Measurements from ENCODE around the gene QDPR. TPM values are rescaled to one million over a fixed set of nuclear protein-coding genes. Genes with fewer than 3 reads are reported as not detected.

QDPR gene
- total and polyA plus RNA-seq, 10 of the 15 experiments (the other 5 are each of a cell fraction or from before 2014, with no cell fraction given) = 3.0 to 27.7 (median 11.8) TPM

DNA sequence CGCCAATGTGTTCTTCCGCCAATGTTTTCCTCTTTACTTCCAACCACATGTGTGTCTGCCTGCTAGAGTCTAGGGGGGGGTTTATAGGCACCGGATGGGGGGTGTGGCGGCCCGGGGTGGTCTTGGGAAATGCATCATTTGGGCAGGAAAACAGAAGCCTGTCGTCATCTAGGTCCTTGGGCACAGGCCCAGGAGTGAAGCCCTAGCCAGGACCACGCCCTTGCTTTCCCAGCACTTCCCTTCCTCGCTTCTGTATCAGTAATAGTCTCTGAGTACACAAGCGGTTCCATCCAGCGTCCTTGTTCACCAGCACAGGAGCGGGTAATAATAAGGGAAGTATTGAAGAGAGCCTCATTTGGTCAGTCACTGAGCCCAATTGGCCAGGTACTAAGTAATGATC lies 74.5 kb downstream of the QDPR start:
- H3K4me1 ChIP-seq (ENCODE audit: control insufficient read depth, insufficient read depth, low read length) = no peaks in the 10 kb centered on the region
- POLR2A ChIA-PET = no interaction called here
- H2AFZ ChIP-seq (ENCODE audit: control insufficient read depth, low read depth, low read length) = no peak overlapping the region
- no peak overlapping the region for H3K4me2 ChIP-seq (ENCODE audit: control insufficient read depth, insufficient read depth)
- H3K79me2 ChIP-seq (ENCODE audit: control insufficient read depth, insufficient read depth, low read length) = no peaks in the 10 kb centered on the region
- no peaks in the 10 kb centered on the region for H4K20me1 ChIP-seq (ENCODE audit: control insufficient read depth, insufficient read depth)
- in situ Hi-C loops (cut with MboI) = no loop called here
- 46% methylated on average over 11 of the region's 11 CpGs for WGBS (ENCODE audit: insufficient coverage, insufficient replicate concordance, low lambda C conversion rate, missing lambda C conversion rate)
- no peak for ATAC-seq
- RAD21 ChIA-PET (ENCODE audit: unreplicated experiment) = no interaction called here
- no peak overlapping the region for H3K4me3 ChIP-seq
- no peak overlapping the region for H3K27ac ChIP-seq (ENCODE audit: control insufficient read depth, insufficient read depth)
- TF ChIP-seq WRNIP1 (IDR thresholded peaks at IDR 0.05; ENCODE audit: borderline replicate concordance, low read depth, low read length) (no peak), EED (IDR thresholded peaks at IDR 0.05; ENCODE audit: low read depth) (no peak), IKZF1 (conservative IDR thresholded peaks at IDR 0.05) (no peak), RCOR1 (conservative IDR thresholded peaks at IDR 0.05; ENCODE audit: low read depth, low read length) (no peak), ATF7 (IDR thresholded peaks at IDR 0.05; ENCODE audit: low read depth) (no peak), HDGF (IDR thresholded peaks at IDR 0.05) (no peak), TCF12 (IDR thresholded peaks at IDR 0.05; ENCODE audit: low read depth, low read length) (no peak), GABPA (IDR thresholded peaks at IDR 0.05; ENCODE audit: low read depth) (no peak), POLR2AphosphoS5 (IDR thresholded peaks at IDR 0.05; ENCODE audit: low read length) (no peak), ZSCAN29 (IDR thresholded peaks at IDR 0.05) (no peak), NFXL1 (IDR thresholded peaks at IDR 0.05; ENCODE audit: borderline replicate concordance) (no peak), SUZ12 (IDR thresholded peaks at IDR 0.05; ENCODE audit: unreplicated experiment) (no peak), FOXM1 (IDR thresholded peaks at IDR 0.05; ENCODE audit: low read depth, low read length) (no peak)
- TF ChIP-seq, protein P1, sequence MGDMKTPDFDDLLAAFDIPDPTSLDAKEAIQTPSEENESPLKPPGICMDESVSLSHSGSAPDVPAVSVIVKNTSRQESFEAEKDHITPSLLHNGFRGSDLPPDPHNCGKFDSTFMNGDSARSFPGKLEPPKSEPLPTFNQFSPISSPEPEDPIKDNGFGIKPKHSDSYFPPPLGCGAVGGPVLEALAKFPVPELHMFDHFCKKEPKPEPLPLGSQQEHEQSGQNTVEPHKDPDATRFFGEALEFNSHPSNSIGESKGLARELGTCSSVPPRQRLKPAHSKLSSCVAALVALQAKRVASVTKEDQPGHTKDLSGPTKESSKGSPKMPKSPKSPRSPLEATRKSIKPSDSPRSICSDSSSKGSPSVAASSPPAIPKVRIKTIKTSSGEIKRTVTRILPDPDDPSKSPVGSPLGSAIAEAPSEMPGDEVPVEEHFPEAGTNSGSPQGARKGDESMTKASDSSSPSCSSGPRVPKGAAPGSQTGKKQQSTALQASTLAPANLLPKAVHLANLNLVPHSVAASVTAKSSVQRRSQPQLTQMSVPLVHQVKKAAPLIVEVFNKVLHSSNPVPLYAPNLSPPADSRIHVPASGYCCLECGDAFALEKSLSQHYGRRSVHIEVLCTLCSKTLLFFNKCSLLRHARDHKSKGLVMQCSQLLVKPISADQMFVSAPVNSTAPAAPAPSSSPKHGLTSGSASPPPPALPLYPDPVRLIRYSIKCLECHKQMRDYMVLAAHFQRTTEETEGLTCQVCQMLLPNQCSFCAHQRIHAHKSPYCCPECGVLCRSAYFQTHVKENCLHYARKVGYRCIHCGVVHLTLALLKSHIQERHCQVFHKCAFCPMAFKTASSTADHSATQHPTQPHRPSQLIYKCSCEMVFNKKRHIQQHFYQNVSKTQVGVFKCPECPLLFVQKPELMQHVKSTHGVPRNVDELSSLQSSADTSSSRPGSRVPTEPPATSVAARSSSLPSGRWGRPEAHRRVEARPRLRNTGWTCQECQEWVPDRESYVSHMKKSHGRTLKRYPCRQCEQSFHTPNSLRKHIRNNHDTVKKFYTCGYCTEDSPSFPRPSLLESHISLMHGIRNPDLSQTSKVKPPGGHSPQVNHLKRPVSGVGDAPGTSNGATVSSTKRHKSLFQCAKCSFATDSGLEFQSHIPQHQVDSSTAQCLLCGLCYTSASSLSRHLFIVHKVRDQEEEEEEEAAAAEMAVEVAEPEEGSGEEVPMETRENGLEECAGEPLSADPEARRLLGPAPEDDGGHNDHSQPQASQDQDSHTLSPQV (IDR thresholded peaks at IDR 0.05) = no peak
- TF ChIP-seq, protein P2, sequence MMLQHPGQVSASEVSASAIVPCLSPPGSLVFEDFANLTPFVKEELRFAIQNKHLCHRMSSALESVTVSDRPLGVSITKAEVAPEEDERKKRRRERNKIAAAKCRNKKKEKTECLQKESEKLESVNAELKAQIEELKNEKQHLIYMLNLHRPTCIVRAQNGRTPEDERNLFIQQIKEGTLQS (IDR thresholded peaks at IDR 0.05; ENCODE audit: borderline replicate concordance, extremely low read depth, low read depth, low read length) = no peak
- TF ChIP-seq, protein P3, sequence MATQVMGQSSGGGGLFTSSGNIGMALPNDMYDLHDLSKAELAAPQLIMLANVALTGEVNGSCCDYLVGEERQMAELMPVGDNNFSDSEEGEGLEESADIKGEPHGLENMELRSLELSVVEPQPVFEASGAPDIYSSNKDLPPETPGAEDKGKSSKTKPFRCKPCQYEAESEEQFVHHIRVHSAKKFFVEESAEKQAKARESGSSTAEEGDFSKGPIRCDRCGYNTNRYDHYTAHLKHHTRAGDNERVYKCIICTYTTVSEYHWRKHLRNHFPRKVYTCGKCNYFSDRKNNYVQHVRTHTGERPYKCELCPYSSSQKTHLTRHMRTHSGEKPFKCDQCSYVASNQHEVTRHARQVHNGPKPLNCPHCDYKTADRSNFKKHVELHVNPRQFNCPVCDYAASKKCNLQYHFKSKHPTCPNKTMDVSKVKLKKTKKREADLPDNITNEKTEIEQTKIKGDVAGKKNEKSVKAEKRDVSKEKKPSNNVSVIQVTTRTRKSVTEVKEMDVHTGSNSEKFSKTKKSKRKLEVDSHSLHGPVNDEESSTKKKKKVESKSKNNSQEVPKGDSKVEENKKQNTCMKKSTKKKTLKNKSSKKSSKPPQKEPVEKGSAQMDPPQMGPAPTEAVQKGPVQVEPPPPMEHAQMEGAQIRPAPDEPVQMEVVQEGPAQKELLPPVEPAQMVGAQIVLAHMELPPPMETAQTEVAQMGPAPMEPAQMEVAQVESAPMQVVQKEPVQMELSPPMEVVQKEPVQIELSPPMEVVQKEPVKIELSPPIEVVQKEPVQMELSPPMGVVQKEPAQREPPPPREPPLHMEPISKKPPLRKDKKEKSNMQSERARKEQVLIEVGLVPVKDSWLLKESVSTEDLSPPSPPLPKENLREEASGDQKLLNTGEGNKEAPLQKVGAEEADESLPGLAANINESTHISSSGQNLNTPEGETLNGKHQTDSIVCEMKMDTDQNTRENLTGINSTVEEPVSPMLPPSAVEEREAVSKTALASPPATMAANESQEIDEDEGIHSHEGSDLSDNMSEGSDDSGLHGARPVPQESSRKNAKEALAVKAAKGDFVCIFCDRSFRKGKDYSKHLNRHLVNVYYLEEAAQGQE (IDR thresholded peaks at IDR 0.05; ENCODE audit: low read depth, low read length) = no peak
- no peak for FAIRE-seq
- H3K36me3 ChIP-seq (ENCODE audit: control insufficient read depth in 2 of 2, insufficient read depth in 2 of 2, low read length in 1 of 2) = no peaks in the 10 kb centered on the region
- H3K9ac ChIP-seq (ENCODE audit: control insufficient read depth, insufficient read depth, low read length) = no peak overlapping the region
- H3K27me3 ChIP-seq (replicated peaks in 1 of 2; ENCODE audit: control insufficient read depth in 2 of 2, insufficient read depth in 2 of 2, low read length in 1 of 2) = no peaks in the 10 kb centered on the region
- intact Hi-C loops (cut with micrococcal nuclease; ENCODE audit: unreplicated experiment) = no loop called here
- SMC1A ChIA-PET (ENCODE audit: uncharacterized antibody, unreplicated experiment) = no interaction called here
- no peaks in the 10 kb centered on the region for H3K9me3 ChIP-seq (replicated peaks; ENCODE audit: control insufficient read depth, insufficient read depth, low read length)
- CTCF ChIA-PET = no interaction called here
- DNase-seq (ENCODE audit: low read depth, low spot score) = no peak
- no TSS peak for BruUV-seq (replicated peaks)
